H1 (cell line): Measurements from ENCODE around the gene KRT8. TPM values are rescaled to one million over a fixed set of nuclear protein-coding genes. Genes with fewer than 3 reads are reported as not detected.

ENCODE experiments used
- CTCF ChIA-PET: fragments of 300-600 bp; sonication (Branson Sonifier 250); formaldehyde crosslinking; loops from one replicate; lab custom pipeline; 2021; ENCODE audit not compliant: partially characterized antibody; lab: Charles Lee
- POLR2A ChIA-PET: fragments of 300-600 bp; sonication (Branson Sonifier 250); formaldehyde crosslinking; loops from one replicate; lab custom pipeline; 2021; ENCODE audit warnings: inconsistent platforms; ENCODE audit not compliant: partially characterized antibody; lab: Charles Lee
- DNase-seq, 2 experiments: peaks; one replicate each; pipeline versions ENCODE4 v3.0.0 to v3.0.0-alpha.2; 2010 to 2022; ENCODE audit warnings: low spot score in 2 of 2, low read depth in 1 of 2, mixed read lengths in 1 of 2
- FAIRE-seq: peaks from 2 replicates; lab custom pipeline; 2011; peaks lifted over from hg19 to GRCh38; lab: Jason Lieb, UNC
- H2AFZ ChIP-seq: 2 replicates; pipeline ENCODE4 v1.8.1; 2012; ENCODE audit warnings: low read length, inconsistent platforms
- H2AK5ac ChIP-seq: 2 replicates; pipeline ENCODE4 v1.6.1; 2013; ENCODE audit warnings: low read depth, low read length
- H2BK120ac ChIP-seq: replicated peaks from 2 replicates; pipeline ENCODE3; 2013; ENCODE audit warnings: low read depth, low read length, inconsistent platforms
- H2BK12ac ChIP-seq: 2 replicates; pipeline ENCODE4 v1.6.1; 2013; ENCODE audit warnings: low read depth, low read length
- H2BK15ac ChIP-seq: 2 replicates; pipeline ENCODE4 v1.6.1; 2013; ENCODE audit warnings: low read length
- H2BK20ac ChIP-seq: 2 replicates; pipeline ENCODE4 v1.6.1; 2013; ENCODE audit warnings: low read length
- H2BK5ac ChIP-seq: 2 replicates; pipeline ENCODE4 v1.6.1; 2013; ENCODE audit warnings: low read depth, low read length
- H3K14ac ChIP-seq: 2 replicates; pipeline ENCODE4 v1.6.1; 2013; ENCODE audit warnings: inconsistent platforms; ENCODE audit not compliant: insufficient read length
- H3K18ac ChIP-seq: 2 replicates; pipeline ENCODE4 v1.6.1; 2013; ENCODE audit warnings: low read length; ENCODE audit errors: extremely low read depth
- H3K23ac ChIP-seq: 2 replicates; pipeline ENCODE4 v1.6.1; 2013; ENCODE audit warnings: inconsistent platforms; ENCODE audit not compliant: insufficient read length
- H3K23me2 ChIP-seq: 2 replicates; pipeline ENCODE4 v1.6.1; 2013; ENCODE audit warnings: low read depth, low read length
- H3K27ac ChIP-seq: 2 replicates; pipeline ENCODE4 v1.6.1; 2011; ENCODE audit warnings: low read depth, low read length, inconsistent platforms
- H3K27me3 ChIP-seq, 4 experiments: replicated peaks in 1 of 4; 1 replicate in 1 of 4; 2 replicates in 3 of 4; pipeline versions ENCODE4 v1.6.1 to v1.8.1; 2011 to 2013; ENCODE audit warnings: low read length in 3 of 4, mild to moderate bottlenecking in 3 of 4, inconsistent platforms in 2 of 4, mixed read lengths in 2 of 4, moderate library complexity in 1 of 4; ENCODE audit not compliant: control insufficient read depth in 3 of 4, insufficient read depth in 3 of 4; ENCODE audit errors: extremely low read depth in 1 of 4
- H3K36me3 ChIP-seq, 4 experiments: 2 replicates each; pipeline versions ENCODE4 v1.6.1 to v1.8.1; 2011 to 2013; ENCODE audit warnings: mild to moderate bottlenecking in 4 of 4, low read length in 3 of 4, moderate library complexity in 2 of 4, control low read depth in 1 of 4, inconsistent platforms in 1 of 4; ENCODE audit not compliant: insufficient read depth in 4 of 4, control insufficient read depth in 2 of 4
- H3K4ac ChIP-seq: replicated peaks from 2 replicates; pipeline ENCODE3; 2013; ENCODE audit warnings: low read length, low read depth, mixed read lengths, inconsistent platforms; ENCODE audit not compliant: insufficient read length
- H3K4me1 ChIP-seq, 4 experiments: replicated peaks in 1 of 4; 1 replicate in 1 of 4; 2 replicates in 3 of 4; pipeline versions ENCODE4 v1.6.1 to v1.8.1; 2011 to 2013; ENCODE audit warnings: low read length in 3 of 4, inconsistent platforms in 2 of 4, mixed read lengths in 1 of 4; ENCODE audit not compliant: insufficient read depth in 4 of 4, control insufficient read depth in 3 of 4
- H3K4me2 ChIP-seq, 2 experiments: 2 replicates each; pipeline versions ENCODE4 v1.6.1 to v1.8.1; 2011 to 2013; ENCODE audit warnings: low read depth in 2 of 2, low read length in 2 of 2, control low read depth in 1 of 2, inconsistent platforms in 1 of 2, mild to moderate bottlenecking in 1 of 2; ENCODE audit not compliant: insufficient read depth in 1 of 2
- H3K4me3 ChIP-seq, 4 experiments: fragments of 200-600, 300-600 bp in 1 of 4; sonication (generic), shearing (Covaris generic), sonication (Bioruptor Twin) in 1 of 4; 2 replicates each; pipeline versions ENCODE4 v1.5.1 to v1.8.1; 2011 to 2016; ENCODE audit warnings: low read length in 4 of 4, low read depth in 3 of 4, control low read depth in 2 of 4, inconsistent platforms in 2 of 4, mild to moderate bottlenecking in 2 of 4, mixed read lengths in 1 of 4, moderate library complexity in 1 of 4; ENCODE audit not compliant: insufficient read depth in 2 of 4; ENCODE audit errors: extremely low read depth in 1 of 4
- H3K56ac ChIP-seq: replicated peaks from 2 replicates; pipeline ENCODE3; 2013; ENCODE audit warnings: low read depth, mild to moderate bottlenecking, mixed read lengths, low read length, inconsistent platforms; ENCODE audit not compliant: insufficient read length
- H3K79me1 ChIP-seq: 2 replicates; pipeline ENCODE4 v1.6.1; 2013; ENCODE audit warnings: low read depth, low read length, control low read depth
- H3K79me2 ChIP-seq, 2 experiments: 2 replicates each; pipeline versions ENCODE4 v1.6.1 to v1.8.1; 2012 to 2013; ENCODE audit warnings: low read length in 2 of 2, mild to moderate bottlenecking in 2 of 2, inconsistent platforms in 1 of 2; ENCODE audit not compliant: insufficient read depth in 2 of 2, control insufficient read depth in 1 of 2
- H3K9ac ChIP-seq, 4 experiments: replicated peaks in 1 of 4; 1 replicate in 1 of 4; 2 replicates in 3 of 4; pipeline versions ENCODE4 v1.6.1 to v1.8.1; 2011 to 2013; ENCODE audit warnings: low read depth in 3 of 4, low read length in 3 of 4, control low read depth in 2 of 4, mild to moderate bottlenecking in 2 of 4, moderate library complexity in 2 of 4, inconsistent platforms in 1 of 4; ENCODE audit errors: extremely low read depth in 1 of 4
- H3K9me3 ChIP-seq, 2 experiments: 2 replicates each; pipeline versions ENCODE4 v1.6.1 to v1.8.1; 2012 to 2013; ENCODE audit warnings: mild to moderate bottlenecking in 2 of 2, moderate library complexity in 2 of 2, control low read depth in 1 of 2, inconsistent platforms in 1 of 2, low read depth in 1 of 2, low read length in 1 of 2, mixed read lengths in 1 of 2; ENCODE audit not compliant: insufficient read depth in 2 of 2
- H4K20me1 ChIP-seq, 2 experiments: replicated peaks in 1 of 2; 2 replicates each; pipeline versions ENCODE3 to v1.8.1; 2011 to 2013; ENCODE audit warnings: inconsistent platforms in 2 of 2, low read length in 2 of 2, mild to moderate bottlenecking in 1 of 2; ENCODE audit not compliant: insufficient read depth in 2 of 2, control insufficient read depth in 1 of 2
- H4K5ac ChIP-seq: 2 replicates; pipeline ENCODE4 v1.6.1; 2013; ENCODE audit warnings: low read length, low read depth, mixed read lengths, inconsistent platforms; ENCODE audit not compliant: insufficient read length
- H4K8ac ChIP-seq: 2 replicates; pipeline ENCODE4 v1.8.0; 2013; ENCODE audit warnings: mild to moderate bottlenecking, moderate library complexity, low read length, inconsistent platforms; ENCODE audit not compliant: insufficient read depth; ENCODE audit errors: extremely low read depth
- H4K91ac ChIP-seq: replicated peaks from 2 replicates; pipeline ENCODE3; 2013; ENCODE audit warnings: low read length, mixed read lengths, inconsistent platforms; ENCODE audit not compliant: insufficient read length
- ASH2L ChIP-seq: fragments of 200-600, 300-600 bp; sonication (generic); IDR thresholded peaks from one replicate; pipeline ENCODE4 v1.7.1; 2017; ENCODE audit warnings: low read length
- ATF2 ChIP-seq: IDR thresholded peaks from 2 replicates; pipeline ENCODE4 v1.6.1; 2012; ENCODE audit warnings: low read length, inconsistent platforms
- CBX5 ChIP-seq: fragments of 300-800, 300-1000 bp; sonication (generic); IDR thresholded peaks from 2 replicates; pipeline ENCODE4 v1.7.1; 2016; ENCODE audit warnings: antibody characterized with exemption, low read length, low read depth
- CHD1 ChIP-seq: IDR thresholded peaks from 2 replicates; pipeline ENCODE4 v1.6.1; 2012; ENCODE audit warnings: low read depth, low read length, improper control_type of control experiment
- GTF2F1 ChIP-seq: IDR thresholded peaks from 2 replicates; pipeline ENCODE4 v1.6.1; 2012; ENCODE audit warnings: low read depth, low read length, improper control_type of control experiment, borderline replicate concordance
- KDM1A ChIP-seq: fragments of 200-600, 300-600 bp; sonication (generic); IDR thresholded peaks from 2 replicates; pipeline ENCODE4 v1.7.1; 2016; ENCODE audit warnings: mild to moderate bottlenecking, low read length, borderline replicate concordance
- MAFK ChIP-seq: IDR thresholded peaks from 2 replicates; pipeline ENCODE4 v1.6.1; 2012; ENCODE audit warnings: low read depth, mild to moderate bottlenecking, improper control_type of control experiment, low read length
- POLR2A ChIP-seq, 2 experiments: IDR thresholded peaks; 1 replicate in 1 of 2; 2 replicates in 1 of 2; pipeline ENCODE4 v1.6.1; 2011; ENCODE audit warnings: low read depth in 2 of 2, low read length in 2 of 2, mild to moderate bottlenecking in 2 of 2; ENCODE audit errors: control extremely low read depth in 1 of 2
- POU5F1 ChIP-seq: IDR thresholded peaks from 2 replicates; pipeline ENCODE4 v1.6.1; 2011; ENCODE audit warnings: low read depth, mild to moderate bottlenecking, low read length, moderate library complexity
- SIX5 ChIP-seq: IDR thresholded peaks from 2 replicates; pipeline ENCODE4 v1.6.1; 2011; ENCODE audit warnings: mild to moderate bottlenecking, low read depth, low read length
- SP4 ChIP-seq: IDR thresholded peaks from 2 replicates; pipeline ENCODE4 v1.6.1; 2012; ENCODE audit warnings: low read length, inconsistent platforms
- TEAD4 ChIP-seq: IDR thresholded peaks from 2 replicates; pipeline ENCODE4 v1.6.1; 2012; ENCODE audit warnings: low read depth, low read length, inconsistent platforms, mixed read lengths
- WGBS, 2 experiments: shearing (Covaris generic) in 1 of 2; methylation state at CpG; one replicate each; pipeline versions ENCODE4 v1.1.6 to v1.1.7; 2013 to 2015; ENCODE audit warnings: low lambda C conversion rate in 2 of 2, mixed read lengths in 2 of 2, inconsistent platforms in 1 of 2, low coverage in 1 of 2, missing lambda C conversion rate in 1 of 2; ENCODE audit not compliant: insufficient replicate concordance in 2 of 2, insufficient coverage in 1 of 2, insufficient read length in 1 of 2; ENCODE audit errors: extremely low coverage in 1 of 2, missing lambda C conversion rate in 1 of 2; 5-methylcytosine and 5-hydroxymethylcytosine counted together
- polyA plus RNA-seq, 7 experiments: library from polyadenylated mRNA; depleted of rRNA in 3 of 7; stranded (reverse) in 5 of 7; unstranded in 2 of 7; fragments of >200 nt in 5 of 7; fragments of 200-250 nt in 2 of 7; gene quantifications; 1 replicate in 5 of 7; 2 replicates in 1 of 7; 4 replicates in 1 of 7; pipeline versions ENCODE4 v1.2.1 to v1.2.3, GENCODE V29; 2011 to 2013; ENCODE audit warnings: missing spikeins in 2 of 7, mixed read lengths in 2 of 7
- total RNA-seq: library from RNA; stranded (reverse); fragmentation: NEBNext Ultra II Directional; extraction: Animal tissue kit (Norgen Biotek cat#: 25700); gene quantifications from 2 replicates; pipeline ENCODE4 v1.2.1, GENCODE V29; 2021

Gene KRT8
- total and polyA plus RNA-seq, 2 of the 8 experiments (the other 6 are each of a cell fraction or from before 2014, with no cell fraction given): 280 to 290 TPM

GRCh38 chr12:52929538-52929937, 24.7 kb upstream of the KRT8 start:
- no peaks in the 10 kb centered on the region for H4K20me1 ChIP-seq
- no peaks in the 10 kb centered on the region for H3K79me2 ChIP-seq
- TF ChIP-seq MAFK (no peak), GTF2F1 (no peak), CBX5 (no peak), SP4 (no peak), KDM1A (no peak), POU5F1 (no peak), POLR2A (IDR thresholded peaks at IDR 0.05; ENCODE audit: control extremely low read depth in 1 of 2, low read depth in 2 of 2, low read length in 2 of 2) (no peak), TEAD4 (no peak), CHD1 (no peak), ASH2L (no peak), ATF2 (no peak), SIX5 (no peak)
- no peak overlapping the region for H3K14ac ChIP-seq
- H4K5ac ChIP-seq: no peak overlapping the region
- no peaks in the 10 kb centered on the region for H3K36me3 ChIP-seq
- FAIRE-seq (no peak), DNase-seq (no peak)
- H2AFZ ChIP-seq: no peak overlapping the region
- 0 out of 2 replicates have a peak overlapping the region, but pooled peaks have one; percentile 53 for H2AK5ac ChIP-seq
- no peak overlapping the region for H3K4me3 ChIP-seq
- H2BK20ac ChIP-seq: no peak overlapping the region
- H2BK120ac ChIP-seq: no peak overlapping the region
- H3K27ac ChIP-seq: no peak overlapping the region
- 87% methylated on average over 1 of the region's 1 CpG; no CpG with 5 or more reads in 1 of the 2 experiments for WGBS, 2 experiments
- H3K9ac ChIP-seq: no peak overlapping the region
- H3K18ac ChIP-seq: no peak overlapping the region; the same call in 1 of the 2 replicates
- no peak overlapping the region for H3K4ac ChIP-seq
- no peak overlapping the region for H2BK12ac ChIP-seq
- H2BK15ac ChIP-seq: 0 out of 2 replicates have a peak overlapping the region, but pooled peaks have one; percentile 61
- no peaks in the 10 kb centered on the region for H3K9me3 ChIP-seq
- H3K56ac ChIP-seq: no peak overlapping the region
- no peak overlapping the region for H2BK5ac ChIP-seq
- 0 out of 2 replicates have a peak, but pooled peaks cover 2% of the 10 kb centered on the region for H3K23me2 ChIP-seq
- no peaks in the 10 kb centered on the region for H3K27me3 ChIP-seq
- H4K91ac ChIP-seq: no peak overlapping the region
- no peaks in the 10 kb centered on the region for H3K79me1 ChIP-seq
- CTCF ChIA-PET: interaction anchor here (0.5 to 3.1 kb wide), 8 partner anchors 9 to 763 kb away, joined by 3 to 16 read pairs (median 4); partner anchors contain the start of gene KRT8
- peaks cover 0 to 21% (median 9%) of the 10 kb centered on the region in 4 experiments; a peak in 6 of 7 replicates for H3K4me1 ChIP-seq
- no peak overlapping the region for H3K23ac ChIP-seq
- H4K8ac ChIP-seq: no peak overlapping the region
- H3K4me2 ChIP-seq: no peak overlapping the region
- POLR2A ChIA-PET: interaction anchor here (0.7 to 3.2 kb wide), 5 partner anchors 15 to 35 kb away, joined by 3 to 33 read pairs (median 5); no protein-coding TSS in a partner anchor
